Stomach (tissue), 4 donors: ENCODE results near the gene C12orf50.
"Not testable (repeated sequence)": the region's sequence is repeated elsewhere in the genome, so short reads cannot be mapped to it uniquely, and the experiment has no call there.

Experiments
- EP300 ChIP-seq: sonication (generic); formaldehyde crosslinking; IDR thresholded peaks from one replicate; pipeline ENCODE4 v1.6.1; 2017; ENCODE audit warnings: antibody characterized with exemption
- POLR2A ChIP-seq, 4 donors: fragments of 450-650 bp; IDR thresholded peaks; one replicate each; pipeline ENCODE4 v1.6.1; 2016; ENCODE audit warnings: antibody characterized with exemption in 4 of 4, control low read depth in 2 of 4, mild to moderate bottlenecking in 1 of 4, moderate library complexity in 1 of 4
- TF ChIP-seq, protein P1 (sequence below), 7 experiments: fragments of 450-650 bp in 4 of 7; fragments of 200-600 bp in 3 of 7; sonication (generic) in 3 of 7; IDR thresholded peaks; one replicate each; pipeline ENCODE4 v1.5.1; 2016 to 2019; ENCODE audit warnings: antibody characterized with exemption in 7 of 7, control low read depth in 2 of 7, mild to moderate bottlenecking in 1 of 7

DNA sequence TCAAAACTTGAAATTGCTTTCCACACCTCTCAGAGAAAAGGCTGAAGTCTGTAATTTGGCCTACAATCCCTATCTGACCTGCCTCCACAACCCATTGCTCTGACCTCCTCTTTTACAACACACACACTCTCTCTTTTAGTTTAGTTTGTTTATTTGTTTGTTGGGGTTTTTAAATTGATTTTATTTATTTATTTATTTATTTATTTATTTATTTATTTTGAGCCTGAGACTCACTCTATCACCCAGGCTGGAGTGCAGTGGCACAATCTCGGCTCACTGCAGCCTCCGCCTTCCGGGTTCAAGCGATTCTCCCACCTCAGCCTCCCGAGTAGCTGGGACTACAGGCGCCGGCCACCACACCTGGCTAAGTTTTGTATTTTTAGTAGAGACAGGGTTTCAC lies 75.2 kb downstream of the C12orf50 start:
- not testable (repeated sequence) for TF ChIP-seq POLR2A (IDR thresholded peaks at IDR 0.05); EP300
- TF ChIP-seq, protein P1, sequence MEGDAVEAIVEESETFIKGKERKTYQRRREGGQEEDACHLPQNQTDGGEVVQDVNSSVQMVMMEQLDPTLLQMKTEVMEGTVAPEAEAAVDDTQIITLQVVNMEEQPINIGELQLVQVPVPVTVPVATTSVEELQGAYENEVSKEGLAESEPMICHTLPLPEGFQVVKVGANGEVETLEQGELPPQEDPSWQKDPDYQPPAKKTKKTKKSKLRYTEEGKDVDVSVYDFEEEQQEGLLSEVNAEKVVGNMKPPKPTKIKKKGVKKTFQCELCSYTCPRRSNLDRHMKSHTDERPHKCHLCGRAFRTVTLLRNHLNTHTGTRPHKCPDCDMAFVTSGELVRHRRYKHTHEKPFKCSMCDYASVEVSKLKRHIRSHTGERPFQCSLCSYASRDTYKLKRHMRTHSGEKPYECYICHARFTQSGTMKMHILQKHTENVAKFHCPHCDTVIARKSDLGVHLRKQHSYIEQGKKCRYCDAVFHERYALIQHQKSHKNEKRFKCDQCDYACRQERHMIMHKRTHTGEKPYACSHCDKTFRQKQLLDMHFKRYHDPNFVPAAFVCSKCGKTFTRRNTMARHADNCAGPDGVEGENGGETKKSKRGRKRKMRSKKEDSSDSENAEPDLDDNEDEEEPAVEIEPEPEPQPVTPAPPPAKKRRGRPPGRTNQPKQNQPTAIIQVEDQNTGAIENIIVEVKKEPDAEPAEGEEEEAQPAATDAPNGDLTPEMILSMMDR (IDR thresholded peaks at IDR 0.05), result not testable (repeated sequence)
